GM19452 (cell line): ENCODE data around the gene SEMA3D.
A peak's percentile ranks its signal among the peaks of the same experiment; 100 is the strongest.

ENCODE experiments used
- ATAC-seq: cut with Tn5 transposase; IDR thresholded peaks from one replicate; pipeline ENCODE4 v1.9.1; 2021; ENCODE audit not compliant: unreplicated experiment

SEMA3D gene

DNA sequence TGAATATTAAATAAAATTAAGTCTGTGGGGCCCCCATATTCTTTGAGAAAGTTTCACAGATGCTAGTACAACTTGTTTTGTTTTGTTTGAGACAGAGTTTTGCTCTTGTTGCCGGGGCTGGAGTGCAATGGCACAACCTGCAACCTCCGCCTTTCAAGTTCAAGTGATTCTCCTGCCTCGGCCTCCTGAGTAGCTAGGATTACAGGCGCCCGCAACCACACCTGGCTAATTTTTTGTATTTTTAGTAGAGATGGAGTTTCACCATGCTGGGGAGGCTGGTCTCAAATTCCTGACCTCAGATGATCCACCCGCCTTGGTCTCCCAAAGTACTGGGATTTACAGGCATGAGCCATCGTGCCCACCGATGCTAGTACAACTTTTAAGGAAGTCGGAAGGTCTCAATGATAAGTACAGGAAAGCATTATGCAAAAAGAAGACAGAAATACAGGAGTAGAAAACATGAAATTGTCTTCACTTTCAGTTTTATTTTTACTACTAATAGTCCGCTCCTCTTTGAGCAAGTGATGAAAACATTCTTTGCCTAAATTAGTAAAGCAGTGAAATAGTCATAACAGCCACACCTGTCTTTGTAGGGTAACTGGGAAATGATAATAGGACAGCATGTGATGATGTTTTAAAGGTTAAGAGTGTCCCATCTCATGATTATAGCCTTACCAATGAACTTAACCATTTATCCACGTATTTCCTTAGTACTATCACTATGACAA, 147.5 kb downstream of the SEMA3D start:
- peak; percentile 55 for ATAC-seq

DNA sequence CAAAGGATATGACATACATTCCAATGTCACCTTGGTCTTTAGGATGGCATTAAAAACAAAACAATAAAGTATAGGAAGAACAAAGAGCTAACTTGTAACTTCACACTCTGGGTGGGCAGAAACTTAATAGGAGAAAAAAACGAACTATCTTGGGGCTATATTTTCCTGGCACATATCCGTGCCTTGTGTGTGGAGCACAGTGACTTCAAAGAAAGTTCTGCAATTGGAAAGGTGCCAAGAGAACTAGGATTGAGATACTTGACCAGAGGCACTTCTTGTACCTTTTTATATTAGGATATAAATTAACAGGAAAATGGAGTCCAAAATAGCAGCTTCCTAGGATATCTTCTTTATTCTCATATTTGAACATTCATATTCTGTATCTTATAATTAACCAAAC, 148.4 kb downstream of the SEMA3D start:
- no peak for ATAC-seq

DNA sequence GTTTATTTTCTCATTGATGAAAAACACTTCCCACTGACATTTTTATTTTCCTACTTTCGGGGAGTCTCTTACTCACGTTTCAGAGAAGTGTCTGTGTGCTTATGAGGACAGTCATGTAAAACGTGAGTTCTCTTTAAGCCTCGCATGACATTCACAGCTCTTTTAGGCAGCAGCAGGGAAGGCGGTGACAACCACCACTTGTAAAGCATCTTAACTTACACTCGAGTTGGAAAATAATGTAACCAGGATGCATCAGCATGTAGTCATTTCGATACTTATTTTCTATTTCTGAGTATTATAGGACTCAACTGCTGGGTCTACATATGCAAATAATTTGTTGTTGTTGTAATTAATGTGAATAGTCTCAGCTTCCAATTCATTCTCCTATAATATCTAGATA, 153.6 kb downstream of the SEMA3D start:
- no peak for ATAC-seq

DNA sequence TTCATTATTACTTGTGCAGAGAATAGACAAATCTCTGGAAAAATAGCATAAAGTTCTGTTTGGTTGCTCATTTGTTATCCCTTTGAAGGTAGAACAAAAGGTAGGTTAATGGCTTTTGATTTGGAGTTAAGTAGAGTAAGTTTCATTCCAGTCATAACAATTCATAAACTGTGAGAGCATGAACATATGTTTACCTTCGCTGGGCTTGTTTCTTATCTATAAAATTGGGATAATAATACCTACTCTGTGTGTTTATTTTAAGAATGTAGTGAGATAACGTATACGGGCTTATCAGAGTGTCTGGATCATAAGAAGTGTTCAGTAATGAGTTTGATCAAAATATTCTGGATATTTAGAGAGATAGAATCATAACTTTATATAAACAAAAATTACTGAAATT, 155.4 kb downstream of the SEMA3D start:
- ATAC-seq: no peak

DNA sequence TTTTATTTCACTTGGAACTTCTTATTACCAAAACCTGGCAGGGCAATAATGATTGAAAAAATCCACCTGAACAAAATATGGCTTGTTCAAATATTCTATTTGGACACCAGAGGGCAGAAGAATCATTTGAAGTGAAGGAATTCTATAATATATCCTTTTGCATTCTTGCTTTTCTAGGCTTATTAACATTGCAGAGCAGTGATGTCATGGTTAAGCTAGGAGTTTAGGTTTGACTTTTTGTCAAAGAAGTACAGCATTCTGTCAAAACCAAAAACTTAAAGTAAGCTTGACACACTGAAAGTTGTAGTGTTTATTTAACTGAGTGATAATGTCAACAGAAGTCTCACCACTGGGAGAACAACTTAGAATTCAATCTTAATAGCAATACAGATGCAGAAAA, 156.0 kb downstream of the SEMA3D start:
- ATAC-seq: no peak

DNA sequence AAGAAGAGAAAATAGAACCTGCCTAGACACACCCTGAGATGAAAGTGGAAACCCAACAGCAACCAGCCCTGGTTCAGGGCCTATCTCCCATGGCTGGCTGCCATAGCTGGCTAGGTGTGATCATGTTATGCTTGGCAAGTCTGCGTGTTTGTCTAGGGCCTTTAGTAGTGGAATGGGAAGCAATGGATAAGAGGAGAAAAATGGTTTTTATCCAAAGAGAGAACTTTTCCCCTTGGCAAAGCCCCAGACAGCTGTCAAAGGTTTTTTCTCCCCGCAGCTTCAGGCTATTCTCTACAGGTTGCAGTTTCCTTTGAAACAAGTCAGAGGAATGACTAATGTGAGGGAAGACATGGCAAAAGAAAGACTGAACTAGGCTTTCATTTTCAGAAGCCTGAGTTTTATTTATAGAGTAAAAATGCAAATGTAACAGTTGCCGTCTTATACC, 161.5 kb downstream of the SEMA3D start:
- no peak for ATAC-seq

DNA sequence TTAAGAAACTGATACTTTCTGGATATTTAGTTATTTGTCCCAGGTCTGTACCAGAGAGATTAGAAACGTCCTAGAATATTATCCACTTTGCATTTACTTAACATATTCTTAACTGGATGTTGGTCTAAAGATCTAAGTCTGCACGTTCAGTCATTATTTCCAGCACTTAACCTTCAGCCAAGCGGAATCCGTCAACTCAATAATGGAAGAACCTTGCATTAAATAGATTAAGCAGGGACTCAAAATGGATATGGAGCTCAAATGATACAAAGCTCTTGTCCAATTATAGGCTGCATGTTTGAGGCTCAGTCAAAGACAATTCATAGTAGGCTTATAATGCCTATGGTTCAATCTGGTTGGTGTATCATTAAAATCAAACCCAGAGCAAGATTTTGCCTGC, 162.9 kb downstream of the SEMA3D start:
- ATAC-seq: no peak

DNA sequence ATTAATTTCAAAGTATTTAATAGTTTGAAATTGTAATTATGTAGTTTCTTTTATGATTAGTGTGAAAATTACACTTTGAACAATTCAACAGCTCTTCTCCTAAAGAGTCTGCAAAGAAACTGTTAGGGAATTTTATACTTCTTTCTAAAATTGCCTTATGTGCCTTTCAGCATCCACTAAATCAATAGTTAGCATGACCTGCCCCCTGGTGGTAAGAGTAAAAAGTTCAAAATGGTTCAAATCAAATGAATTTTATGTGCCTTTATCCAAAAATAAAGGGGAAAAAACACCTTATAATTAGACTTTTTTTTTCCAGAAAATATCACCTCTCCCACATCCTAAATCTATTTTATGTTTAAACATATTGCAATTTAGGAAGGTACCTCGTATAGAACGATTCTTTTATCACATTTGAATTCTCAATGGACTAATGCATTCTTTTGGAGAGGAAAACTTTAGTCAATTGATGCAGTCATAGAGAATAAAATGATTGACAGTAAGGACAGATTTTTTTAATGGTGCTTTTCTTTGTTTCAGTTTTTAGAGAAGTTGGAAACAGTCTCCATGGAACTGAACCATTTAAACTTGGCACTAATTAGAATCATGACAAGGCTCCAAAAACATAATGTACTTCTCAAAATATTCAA, 163.7 kb downstream of the SEMA3D start:
- ATAC-seq: no peak

DNA sequence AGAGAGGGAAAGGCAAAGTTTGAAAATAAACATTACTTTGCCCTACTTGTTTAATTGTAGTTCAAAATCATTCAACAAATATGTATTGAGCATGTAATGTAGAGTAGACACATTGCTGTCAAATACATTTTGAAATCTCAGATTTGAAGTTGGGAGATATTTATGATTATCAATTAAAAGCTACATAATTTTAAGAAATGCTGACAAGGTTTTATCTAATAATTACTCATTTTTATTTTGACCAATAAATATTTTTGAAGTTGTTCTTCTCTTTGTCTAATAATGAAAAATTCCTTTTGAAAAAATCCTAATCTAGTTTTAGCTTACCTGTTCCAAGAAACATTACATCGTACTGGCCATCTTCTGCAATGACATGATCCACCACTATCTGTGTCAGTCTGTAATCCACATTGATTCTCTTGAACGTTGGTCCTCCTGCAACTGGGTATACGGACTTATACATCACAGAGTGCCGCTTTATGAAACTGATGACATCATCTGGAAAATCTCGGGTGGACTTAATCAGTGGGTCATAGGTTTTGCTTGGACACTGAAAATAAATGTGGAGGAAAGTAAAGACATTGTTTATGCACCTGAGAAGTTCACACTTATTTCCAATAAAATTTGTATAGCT, 164.7 kb downstream of the SEMA3D start:
- ATAC-seq: no peak

DNA sequence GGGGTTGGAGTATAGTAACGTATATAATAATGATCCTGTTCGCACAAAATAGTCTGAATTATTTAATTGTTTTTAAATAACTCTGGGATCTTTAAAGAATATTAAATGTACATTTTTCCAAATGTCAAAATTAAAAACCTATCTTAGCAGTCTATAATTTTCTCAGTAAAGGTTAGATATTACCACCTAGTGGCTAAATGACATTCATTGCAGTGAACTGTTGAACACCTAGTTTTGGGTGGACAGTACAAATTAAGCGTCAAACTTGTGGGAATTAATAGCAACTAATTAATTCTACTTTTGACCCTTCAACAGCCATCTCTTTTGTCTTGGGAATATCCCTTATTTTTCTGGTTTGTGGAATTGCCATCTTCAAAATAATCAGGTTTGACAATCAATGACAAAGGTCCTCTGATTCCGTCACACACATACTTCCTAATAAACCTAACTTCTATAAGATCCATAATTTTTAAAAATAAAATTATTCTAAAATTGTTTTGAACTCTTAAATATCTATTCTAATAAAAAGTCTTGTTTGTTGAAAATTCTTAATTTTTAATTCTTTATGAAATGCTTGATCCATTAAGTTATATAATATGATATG, 165.7 kb downstream of the SEMA3D start:
- ATAC-seq: no peak

DNA sequence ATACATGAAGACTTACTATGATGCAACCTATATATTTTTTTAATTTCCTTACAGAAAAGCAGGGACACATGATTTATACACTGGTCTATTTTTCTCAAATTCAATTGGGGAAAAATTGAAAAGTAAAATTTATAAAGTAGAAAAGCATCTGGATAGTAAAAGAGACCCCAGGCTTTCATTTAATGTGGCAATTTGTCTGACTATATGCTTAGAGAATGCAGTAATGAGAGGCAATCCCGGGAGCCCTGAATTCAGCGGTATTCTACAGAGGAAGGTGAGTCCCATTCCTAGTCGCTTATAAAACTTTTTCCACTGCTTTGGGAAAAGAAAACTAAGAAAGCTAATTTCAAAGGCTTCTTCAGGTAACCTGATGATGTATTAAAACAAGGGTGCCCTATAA, 167.1 kb downstream of the SEMA3D start:
- ATAC-seq: no peak

DNA sequence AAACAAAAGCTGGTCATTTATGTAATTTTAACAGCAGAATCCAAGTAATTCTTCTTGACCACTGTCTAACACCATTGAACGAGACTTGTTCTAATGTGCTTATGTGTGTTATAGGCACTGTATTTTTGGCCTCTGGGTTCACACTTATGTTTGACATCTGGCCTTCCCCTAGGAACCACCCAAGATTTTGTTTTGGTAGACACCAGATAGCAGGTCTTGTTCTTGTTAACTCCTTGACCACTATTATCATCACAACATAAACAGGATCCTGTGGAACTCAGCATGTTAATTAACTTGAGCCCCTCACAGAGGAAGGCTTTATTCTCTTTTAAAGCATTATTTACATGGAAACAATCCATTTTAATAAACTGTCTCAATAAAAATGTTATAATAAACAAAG, 167.7 kb downstream of the SEMA3D start:
- no peak for ATAC-seq

DNA sequence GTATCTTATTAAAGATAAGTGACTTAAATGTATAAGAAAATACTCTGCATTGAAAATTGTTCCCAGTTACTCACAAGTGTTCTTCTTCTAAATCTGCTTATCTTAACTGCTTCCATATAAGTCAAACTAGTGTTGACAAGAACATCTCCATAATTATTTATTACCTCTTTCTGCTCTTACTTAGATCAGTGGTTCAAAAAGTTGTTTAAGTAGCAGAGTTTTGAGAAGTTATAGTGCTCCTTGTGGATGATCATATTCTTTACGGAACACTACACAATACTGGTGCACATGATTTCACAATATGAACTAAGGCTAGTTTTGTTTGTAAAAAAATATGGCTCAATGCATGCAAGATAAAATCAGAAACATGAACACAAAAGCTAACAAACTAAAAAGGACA, 168.4 kb downstream of the SEMA3D start:
- no peak for ATAC-seq

DNA sequence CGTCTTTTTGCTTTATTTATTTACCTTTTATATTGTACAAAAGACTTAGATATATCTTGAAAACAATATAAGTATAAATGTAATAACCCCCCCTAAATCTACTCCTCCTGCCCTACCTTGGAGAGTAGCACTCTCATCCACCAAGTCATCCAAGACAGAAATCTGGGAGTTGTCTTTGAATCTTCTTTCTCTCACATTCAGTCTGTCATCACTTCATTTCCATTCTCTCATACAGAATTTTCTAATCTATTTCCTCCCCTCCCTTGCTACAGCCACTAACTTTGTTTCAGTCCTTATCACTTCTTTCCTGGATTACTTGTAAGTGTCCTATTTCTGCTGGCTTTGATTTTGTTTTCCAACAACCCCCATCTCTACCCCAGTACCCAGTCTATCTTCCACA, 170.6 kb downstream of the SEMA3D start:
- ATAC-seq: no peak

DNA sequence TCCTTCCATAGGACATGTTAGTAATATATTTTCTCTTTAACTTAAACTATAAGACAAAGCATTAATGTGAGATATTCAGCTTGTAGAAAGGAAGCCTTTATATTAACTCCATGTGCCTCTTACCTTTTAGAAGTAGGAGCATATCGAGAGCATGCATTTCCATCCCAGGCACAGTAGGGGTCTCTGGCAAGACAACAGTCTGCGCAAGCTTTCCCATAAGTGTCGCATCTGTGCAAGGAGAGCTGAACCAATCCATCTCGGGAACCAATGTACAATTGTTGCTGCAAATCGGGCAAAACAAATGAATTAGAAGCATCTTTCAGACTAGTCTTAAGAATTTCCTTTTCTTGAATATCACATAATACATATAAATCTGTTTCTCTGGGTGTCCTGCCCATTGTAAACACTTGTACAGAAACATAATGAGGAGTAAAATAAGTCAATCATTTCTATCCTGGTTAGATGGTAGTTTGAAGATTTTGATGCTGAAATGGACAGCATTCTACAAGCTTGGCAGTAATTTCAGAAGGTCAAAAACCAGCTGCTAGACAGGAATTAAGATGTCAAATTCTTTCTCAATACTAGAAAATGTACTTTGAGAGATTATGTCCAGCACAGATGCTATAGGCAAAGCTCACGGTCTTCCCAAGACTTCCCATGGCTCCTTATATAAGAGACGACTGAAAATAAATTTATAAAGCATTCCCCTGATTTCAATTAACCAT, 171.8 kb downstream of the SEMA3D start:
- ATAC-seq: no peak

DNA sequence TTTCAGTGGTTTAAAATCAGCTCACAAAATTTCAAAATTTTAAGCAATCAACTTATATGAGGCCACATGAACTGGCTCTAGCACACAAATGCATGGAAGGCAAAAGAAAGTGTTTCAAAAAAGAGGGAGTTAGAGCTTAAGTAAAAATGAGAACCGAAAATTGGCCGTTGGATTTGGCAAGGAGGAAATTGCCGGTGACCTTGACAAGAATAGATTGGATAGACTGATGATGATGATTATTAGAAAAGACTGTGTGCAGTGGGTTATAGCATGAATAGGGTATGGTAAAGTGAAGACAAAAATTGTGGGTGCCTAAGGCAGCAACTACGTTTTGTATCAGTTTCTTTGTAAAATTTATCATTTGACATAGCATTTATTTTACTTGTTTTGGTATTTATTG, 175.7 kb downstream of the SEMA3D start:
- ATAC-seq: no peak

DNA sequence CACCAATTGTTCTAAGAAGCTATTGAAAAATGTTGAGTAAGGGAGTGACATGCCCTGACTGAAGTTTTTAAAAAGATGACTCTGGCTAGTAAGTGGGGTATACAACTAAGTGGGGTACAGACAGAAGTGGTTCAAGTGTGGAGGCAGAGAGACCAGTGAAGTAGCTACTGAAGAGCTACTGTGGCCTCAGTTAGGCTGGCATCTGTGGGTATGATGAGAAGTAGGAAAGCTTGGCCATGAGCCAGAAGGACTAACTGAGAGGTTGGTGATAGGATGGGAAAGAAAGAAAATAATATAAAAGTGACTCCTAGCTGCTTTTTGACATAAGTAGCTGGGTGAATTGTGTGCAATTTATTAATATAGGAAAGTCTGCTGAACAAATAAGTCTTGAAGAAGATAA, 176.6 kb downstream of the SEMA3D start:
- no peak for ATAC-seq

DNA sequence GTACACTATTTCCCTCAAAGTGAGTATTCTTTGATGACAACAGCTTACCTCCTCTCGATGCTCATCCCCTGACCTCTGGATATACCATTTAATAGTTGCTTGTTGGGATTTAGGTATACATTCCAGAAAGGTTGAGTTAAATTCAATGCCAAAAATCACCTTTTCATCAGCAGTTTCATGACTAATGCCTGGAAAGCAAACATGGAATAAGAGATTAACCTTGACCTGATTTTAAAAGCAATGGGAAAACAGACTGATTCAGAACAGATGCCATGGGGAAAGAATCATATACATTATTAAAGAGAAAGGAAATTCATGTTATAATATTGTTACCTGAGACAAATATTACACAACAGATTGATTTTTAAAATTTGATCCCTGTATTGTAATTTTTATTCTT, 180.1 kb downstream of the SEMA3D start:
- ATAC-seq: no peak

DNA sequence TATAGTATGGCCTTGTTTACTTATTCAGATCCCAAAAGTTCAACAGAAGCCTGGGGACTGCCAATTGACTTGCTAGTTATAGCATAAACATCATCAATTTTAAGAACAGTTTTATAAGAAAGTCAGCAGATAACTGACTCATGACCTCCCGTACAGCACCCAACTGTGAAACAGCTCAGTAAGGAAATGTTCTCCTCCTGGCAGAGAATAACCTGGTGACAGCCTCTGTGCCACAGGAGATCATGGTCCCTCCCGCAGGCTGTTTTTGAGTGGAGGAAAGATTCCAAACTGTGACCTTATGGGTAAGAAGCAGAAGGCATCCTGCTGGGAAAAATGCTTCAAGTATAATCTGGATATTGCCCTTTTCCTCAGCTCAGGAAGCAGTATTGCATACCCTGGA, 182.5 kb downstream of the SEMA3D start:
- ATAC-seq: no peak

DNA sequence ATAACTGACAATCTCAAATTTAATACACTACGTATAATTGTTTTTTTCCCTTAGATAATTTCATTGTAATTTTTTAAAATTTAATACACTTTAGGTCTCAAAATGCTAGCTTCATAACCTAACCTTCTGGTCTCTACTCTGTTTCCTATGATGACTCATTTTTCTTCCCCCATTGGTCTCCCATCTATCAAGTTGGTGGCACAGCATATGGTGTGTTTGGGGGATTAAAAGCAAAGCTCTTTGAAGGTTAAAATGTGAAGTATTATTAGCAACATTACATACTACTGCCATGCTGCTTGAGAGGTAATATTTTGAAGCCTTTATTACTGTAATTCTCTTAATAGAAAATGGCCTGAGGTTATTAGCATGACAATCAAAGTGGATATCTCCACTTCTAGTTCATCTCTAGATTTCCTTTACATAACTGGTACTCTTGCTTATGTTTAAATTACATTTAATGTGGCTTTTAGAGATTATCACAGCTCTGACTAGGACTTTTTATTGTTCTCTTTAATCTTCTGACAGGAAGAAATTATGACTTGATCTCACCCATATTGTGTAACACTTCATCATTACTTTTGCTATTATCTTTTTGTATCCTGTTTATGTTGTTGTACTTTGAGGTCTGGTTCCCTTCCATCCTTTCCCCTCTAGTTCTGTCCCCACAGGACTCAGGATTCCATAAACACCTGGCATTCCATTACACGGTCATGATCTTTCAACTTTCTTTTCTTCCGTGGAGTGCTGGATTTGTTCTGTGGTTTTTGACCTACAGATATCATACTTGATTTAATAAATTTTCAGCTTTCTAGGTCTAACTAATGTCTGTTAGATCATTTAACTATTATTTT, 185.1 kb downstream of the SEMA3D start:
- ATAC-seq: no peak
